Activated T-helper 1 cell treated with anti-CD3 and anti-CD28 coated beads, Interleukin-2, amount 50 U/mL, for 16 hours (primary cell): ENCODE data around the gene LIG4.
"Not testable (repeated sequence)": the region's sequence is repeated elsewhere in the genome, so short reads cannot be mapped to it uniquely, and the experiment has no call there.

Experiments
- DNase-seq, 2 donors: peaks; one replicate each; pipeline ENCODE4 v3.0.0-alpha.2; 2020; ENCODE audit warnings: low read depth in 1 of 2, low spot score in 1 of 2

LIG4 gene

DNA sequence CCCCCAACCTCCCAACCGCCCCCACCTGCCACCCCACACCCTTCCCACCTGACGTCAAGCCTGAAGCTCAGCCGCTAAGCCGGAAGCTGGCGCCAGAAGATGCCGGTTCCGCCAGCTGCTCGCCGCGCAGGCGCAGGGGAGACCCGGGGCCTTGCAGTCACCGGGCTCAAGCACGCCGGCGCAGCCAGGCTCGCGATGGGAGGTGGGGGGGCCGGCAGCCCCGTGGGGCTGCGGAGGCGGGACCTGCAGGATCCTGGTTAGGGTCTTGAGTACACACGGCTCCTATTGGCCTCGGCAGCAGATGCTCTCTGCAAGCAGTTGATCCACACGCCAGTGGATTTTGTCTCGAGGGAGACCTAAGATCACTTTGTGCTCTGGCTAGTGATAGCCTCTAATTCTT, at the start of gene LIG4:
LIG4 (minus strand) TSS at position 101 of the 400 bp plus-strand sequence. CDS start 4,268 bp downstream, outside the sequence.
- DNase-seq = peak; percentile 71 to 83

DNA sequence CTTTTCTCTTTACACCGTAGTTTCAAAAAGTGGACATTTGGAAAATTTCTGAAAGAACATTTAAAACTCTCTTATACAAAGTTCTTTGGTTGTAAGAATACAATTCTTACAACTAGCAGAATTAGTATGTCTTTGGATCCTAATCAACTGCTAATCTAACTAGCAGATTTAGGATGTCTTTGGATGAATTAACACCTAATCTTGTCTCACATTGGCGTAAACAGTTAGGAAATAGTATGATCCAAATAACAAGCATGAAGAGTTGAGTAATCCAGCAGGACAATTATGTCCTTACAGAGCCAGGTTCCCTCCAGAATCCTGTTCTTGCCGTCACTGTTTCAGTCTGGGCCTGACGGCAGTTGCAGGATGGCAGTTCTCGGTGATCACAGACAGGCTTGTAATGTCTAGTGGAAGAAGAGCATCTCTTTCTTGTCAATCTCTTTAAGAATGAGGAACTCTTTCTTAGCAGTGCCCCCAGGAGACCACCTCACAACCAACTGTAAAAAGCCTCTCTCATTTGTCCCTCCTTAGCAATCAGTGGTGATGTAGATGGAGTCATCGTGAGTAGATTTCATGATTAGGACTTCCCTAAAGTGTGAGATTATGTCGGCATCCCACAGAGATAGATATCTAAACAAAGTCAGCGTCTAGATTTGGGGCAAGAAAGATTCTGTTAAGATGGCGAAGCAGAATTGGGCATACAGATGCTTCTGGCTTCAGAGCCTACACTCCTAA, 48.5 kb upstream of the LIG4 start:
- DNase-seq = no peak

DNA sequence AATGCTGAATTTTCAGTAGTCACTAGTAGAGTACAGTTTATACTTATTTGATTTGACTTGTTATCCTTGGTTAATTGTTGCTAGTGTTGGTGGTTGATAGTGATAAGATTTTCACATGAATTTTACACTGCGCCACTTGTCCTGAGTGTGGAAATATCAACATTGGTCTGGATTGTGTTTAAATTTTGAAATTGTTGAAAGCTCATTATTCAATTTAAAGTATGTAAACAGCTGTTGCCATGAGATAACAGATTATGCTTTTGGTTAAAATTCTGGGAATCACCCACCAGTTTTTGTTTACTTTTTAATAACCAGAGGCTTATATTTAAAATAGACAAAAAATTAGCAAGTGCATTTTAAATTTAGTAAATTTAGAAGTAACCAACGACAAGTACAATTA, 41.9 kb upstream of the LIG4 start:
- DNase-seq = no peak

DNA sequence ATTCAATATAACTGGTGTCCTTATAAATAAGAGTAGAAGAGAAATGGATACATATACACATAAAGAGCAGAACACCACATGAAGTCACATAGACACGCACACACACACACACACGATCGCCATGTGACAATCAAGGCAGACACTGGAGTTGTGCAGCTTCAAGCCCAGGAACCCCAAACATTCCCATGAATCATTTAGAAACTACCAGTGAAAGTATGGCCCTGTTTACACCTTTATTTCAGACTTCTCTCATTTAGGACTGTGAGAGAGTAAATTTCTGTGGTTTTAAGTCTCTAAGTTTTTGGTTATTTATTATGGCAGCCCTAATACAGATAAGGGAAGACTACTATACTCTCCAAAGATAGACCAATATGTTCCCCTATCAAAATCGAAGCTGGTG, 33.8 kb upstream of the LIG4 start:
- no peak for DNase-seq

DNA sequence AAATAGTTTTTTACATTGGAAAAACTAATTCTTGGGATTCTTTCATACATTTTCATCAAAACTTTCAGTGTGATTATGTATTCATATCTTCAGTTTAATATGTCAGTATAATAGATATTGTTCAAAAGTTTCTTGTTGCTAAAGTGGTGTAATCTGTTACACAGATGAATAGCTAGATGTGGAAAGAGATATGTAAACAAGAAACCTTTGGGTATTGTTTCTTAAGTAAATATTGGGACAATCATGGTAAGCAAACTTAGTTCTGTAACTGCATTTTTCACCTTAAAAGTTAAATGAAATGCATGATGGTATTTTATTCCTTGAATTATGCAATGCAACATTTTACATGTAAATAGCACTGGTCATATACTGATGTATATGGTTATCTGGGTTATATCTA, 15.0 kb upstream of the LIG4 start:
- no peak for DNase-seq

DNA sequence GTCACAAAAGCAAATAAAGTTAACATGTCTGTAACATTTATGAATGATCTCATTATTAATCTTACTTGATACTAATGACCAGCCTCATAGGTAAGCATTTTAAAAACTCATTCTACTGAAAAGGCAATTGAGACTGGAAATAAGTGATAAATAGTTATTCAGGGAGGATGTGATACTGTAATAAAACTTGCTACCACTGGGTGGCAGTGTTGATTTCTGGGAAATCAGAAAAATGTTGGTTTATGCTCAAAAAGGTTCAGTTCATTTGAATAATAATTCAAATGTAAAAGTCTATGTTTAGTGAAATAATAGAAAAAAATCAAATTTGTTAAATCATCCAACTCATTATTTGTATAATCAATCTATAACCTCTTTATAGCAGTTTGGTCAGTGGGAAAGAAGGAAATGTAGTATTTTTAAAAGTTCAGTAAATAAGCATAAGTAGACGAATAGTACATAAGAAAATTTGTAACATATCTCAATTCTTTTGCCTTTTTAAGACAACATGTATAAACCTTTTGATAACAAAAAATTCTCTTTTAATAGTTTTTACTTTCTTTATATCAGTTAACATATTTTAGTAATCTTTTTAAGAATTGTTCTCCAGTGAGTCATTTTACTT, 12.4 kb upstream of the LIG4 start:
- no peak for DNase-seq

DNA sequence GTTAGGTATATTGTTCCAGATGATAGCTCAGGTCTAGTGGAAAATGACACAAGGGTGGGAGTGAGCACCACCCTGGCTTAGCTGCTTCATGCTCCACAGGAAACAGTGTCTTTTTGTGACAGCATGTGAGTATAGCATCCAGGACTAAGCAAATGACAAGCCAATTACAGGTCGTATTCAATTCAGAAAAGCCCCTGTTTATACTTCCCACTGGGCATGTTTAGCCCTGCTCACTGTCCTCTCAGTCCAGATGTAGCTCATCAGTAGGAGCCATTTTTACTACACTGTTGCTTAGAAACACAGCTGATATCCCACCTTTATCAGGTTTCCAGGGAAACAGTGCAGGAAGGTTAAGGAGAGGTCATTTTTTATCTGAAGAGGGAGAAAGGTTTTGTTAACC, 10.8 kb upstream of the LIG4 start:
- DNase-seq = no peak

DNA sequence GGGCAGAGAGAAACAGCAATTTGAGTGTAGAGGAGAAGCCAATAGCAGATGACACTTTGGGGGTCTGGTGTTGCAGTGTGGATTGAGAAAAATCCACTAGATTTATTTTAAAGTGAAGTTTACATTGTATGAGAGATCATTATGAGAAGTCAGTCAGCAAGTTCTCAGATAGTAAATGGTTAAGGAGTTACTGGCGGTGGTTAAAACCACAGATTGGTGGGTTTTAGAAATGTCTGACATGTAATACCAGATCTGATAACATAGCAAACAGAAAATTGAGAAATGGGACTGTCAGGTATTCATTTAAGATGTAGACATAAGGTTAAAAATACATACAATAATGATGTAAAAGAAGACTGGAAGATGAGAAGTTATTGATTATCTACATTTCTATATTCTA, 10.1 kb upstream of the LIG4 start:
- no peak for DNase-seq

DNA sequence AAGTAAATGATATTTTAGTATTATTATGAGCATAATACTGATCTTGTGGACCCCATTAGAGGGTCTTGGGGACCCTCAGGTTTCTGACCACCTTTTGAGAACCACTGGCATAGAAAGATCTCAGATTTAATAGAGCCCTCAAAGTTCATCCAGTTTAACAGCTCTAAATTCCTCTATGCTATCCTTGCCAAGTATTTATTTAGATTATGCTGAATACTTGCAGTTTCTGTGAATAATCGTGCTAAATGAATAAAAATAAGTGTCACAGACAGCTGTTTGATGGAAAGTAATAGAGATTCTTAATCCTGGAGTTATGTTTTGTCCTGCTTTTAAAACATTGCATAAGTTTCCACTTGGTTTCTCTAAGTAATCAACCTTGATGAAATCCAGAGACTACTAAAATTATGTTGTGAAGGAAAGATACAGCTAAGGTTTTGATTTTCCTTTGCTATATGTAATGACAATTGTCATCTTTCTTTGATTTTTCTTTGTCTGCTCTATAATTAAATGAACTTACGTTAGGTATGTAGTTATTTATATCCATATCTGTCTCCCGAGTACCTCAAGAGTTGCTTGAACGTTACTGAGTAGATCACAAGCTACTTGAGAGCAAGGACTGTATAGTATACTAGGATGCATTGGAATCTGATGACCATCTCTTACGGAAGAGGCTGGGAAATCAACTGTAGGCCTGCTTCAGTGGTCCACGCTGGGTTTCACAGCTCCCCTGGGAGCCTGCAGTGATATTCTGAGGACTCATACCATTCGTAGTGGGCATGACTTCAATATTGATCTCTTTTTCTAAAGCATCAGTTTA, 8.6 kb upstream of the LIG4 start:
- DNase-seq = no peak

DNA sequence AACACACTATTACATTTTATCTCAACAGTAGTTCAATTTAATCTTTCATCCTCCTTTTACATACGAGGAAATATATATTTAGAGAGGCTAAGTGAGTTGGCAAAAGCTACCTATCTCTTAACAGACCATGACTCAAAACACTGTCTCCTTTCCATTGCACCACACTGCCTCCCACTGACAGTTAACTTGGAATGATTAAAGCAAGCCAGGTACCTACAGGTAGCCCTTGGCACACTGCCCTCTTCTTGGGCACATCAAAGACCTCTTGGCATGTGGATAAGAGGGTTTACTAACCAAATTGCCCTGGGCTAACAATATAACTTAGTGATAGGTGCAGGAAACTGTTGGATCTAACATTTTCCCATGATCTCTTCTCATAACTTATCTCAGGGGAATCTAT, 4.7 kb upstream of the LIG4 start:
- DNase-seq = no peak

DNA sequence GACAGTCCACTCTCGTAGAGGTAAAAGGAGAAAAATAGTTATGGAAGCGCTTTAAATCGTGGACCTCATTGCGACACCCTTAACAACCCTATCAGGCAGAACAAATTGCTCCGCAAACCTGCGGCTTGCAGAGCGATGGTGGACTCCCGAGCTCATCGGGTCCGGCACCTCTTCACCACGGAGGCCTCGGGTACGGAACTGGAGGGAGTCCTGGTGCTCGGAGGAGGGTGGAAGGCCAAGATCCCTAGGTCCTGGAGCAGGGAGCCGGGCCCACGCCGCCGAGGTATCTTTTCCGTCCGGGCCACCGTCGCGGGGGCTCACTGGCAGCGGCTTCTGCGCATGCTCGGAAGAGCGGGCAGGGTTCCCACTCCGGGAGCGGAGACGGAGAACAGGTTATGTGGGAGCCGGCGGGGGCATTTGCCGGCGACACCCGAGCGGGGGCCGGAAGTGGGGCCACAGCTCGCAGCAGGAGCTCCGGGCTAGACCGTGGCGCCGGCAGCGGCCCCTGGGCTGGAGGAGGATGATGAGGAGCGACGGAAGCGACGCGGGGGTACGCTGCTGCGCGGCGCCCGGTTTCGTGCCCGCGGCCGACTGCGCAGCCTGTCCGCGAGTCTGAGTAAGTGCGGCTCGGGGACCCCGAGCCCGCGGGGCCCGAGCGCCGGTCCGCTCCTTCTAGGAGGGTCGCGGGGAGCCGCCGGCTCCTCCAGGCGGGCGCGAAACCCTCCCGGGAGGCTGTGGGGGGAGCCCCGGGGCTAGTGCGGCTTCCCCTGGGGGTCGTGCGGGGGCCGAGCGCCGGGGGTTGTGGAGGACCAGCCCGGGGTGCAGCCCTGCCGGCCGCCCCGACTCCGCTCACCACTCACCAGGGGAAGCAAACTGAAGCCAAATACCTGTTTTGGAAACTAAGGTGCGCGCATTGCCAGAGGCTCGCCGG, 3.0 kb upstream of the LIG4 start, which contains the start of gene ABHD13:
ABHD13 (plus strand) TSS at position 349 of the 931 bp plus-strand sequence. CDS start 10,827 bp downstream, outside the sequence.
- peak; percentile 76 to 86 for DNase-seq

DNA sequence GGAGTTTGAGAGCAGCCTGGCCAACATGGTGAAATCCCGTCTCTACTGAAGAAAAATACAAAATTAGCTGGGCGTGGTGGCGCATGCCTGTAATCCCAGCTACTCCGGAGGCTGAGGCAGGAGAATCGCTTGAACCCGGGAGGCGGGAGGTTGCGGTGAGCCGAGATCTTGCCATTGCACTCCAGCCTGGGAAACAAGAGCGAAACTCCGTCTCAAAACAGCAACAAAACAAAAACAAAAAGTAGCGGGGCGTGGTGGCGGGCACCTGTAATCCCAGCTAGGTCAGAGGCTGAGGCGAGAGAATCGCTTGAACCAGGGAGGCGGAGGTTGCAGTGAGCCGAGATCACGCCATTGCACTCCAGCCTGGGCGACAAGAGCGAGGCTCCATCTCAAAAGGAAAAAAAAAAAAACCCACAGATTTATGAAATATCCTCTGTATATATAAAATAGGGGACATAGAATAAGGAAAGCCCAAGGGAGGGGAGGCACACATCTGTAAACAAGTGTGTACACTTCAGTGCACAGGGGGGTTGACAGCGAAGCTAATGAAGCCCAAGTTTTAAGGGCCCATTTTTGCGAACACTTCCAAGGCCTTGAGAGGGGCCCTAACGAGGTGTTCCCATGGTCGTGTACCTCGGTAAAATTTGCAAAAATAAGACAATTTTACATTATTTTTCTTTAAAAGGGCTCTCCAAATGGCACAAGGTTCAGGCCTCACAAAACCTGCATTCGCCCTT, 2.1 kb upstream of the LIG4 start:
- not testable (repeated sequence) for DNase-seq

DNA sequence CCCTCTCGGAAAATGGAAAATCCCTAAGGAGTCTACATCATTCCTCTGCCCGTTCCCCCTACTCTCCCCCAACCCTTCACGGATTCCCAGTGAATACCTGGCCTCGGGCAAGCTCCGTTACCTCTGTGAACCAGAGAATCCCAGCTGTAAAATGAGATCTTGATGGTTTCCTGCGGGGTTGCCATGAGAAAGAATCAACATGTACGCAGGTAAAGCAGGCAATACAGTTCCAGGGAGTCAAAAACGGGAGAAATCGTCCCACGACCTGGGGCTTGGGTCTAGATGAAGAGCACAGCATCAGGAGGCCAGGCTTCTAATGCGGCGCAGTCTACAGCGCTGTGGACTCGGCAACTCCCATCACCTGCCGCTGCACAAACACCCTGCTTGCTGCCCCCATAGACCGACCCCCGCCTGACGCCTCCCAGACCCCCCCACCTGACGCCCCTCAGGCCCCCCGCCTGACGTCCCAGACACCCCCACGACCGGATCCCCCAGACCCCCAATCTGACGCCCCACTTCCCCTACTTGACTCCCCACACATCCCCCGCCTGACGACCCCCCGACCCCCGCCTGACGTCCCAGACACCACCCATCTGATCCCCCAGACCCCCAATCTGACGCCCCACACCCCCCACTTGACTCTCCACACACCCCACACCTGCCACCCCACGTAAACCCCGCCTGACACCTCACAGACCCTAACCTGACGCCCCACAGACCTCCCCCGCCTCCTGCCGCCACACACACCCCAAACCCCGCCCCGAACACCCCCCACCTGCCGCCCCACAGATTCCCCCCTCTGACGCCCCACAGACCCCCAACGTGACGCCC, 680 bp downstream of the LIG4 start:
- no peak for DNase-seq

DNA sequence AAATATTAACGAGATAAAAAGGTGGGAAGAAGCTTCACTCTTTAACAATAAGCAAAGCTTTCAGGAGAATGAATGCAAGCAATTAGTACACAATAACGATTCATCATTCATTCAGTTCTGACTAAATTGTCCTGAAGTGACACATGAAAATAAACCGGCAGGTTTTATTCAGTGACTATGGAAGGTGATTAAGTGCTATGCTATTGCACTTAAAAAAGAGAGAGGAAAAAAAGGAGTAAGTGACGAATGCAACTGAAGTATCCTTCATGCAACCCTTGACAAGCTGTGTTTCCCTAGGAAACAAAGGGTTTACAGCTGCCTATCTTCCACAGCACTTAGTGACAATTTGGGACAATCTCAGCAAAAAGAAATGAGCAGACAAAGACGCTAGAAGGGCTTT, 1.4 kb downstream of the LIG4 start:
- DNase-seq = no peak

DNA sequence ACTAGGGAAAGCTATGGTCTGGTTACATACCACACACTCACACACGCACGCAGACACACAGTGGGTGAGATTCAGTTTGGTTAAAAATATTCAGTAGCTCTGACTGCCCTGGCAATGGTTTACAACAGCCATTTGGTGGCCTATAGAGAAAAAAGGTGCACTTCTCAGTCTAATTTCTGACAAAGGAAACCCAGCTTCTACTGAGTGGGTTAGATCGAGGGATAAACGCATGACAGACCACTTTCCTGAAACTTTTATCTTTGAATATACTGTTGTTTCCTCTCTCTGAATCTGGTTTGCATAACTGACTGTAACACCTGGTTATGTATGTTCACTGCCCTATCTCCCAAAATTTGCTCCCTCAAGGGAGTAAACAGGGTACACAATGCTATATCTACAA, 2.5 kb downstream of the LIG4 start:
- no peak for DNase-seq

DNA sequence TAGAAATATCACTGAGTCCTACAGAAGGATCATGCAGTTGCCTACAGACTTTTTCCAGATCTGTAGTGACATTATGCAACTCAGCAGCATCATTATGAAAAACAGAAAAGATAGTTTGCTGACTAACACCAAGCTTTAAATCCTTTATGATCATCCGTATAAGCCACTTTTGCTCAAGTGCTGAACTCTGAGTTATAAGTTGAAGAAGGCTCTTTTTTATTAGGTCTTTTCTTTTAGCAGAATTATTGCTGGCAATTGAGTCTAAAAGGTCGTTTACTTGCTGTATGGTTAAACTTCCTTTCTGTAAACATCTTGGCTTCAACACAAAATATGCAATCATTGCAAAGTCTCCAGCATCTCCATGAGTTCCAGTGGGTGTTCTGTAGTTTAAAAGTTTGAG, 4.8 kb downstream of the LIG4 start:
- no peak for DNase-seq

DNA sequence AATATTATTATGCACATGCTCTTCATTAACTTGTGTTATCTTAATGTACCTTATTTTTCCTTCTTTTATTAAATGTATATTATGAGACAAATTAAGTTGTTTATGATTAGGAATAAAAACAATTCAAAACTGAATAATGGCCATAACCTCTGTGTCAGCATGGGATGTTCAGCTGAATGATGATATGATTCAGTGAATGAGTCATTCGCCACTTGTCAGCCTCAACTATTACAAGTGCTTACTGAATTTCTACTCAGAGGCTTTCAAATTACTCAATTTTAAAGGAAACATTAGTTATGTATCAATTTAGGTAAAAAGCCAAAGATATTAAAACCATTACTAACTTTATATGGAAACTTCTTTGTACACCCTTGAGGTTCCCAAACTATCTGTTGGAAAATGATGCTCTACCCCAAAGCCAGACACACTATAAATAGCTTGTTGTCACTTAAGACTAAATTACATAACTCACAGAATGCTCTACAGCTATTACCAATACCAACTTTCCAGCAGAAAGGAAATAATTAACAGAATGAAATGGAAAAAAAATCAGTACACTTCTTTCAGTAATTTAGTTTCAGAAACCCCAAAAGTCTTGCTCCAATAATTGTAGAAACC, 14.4 kb downstream of the LIG4 start:
- DNase-seq = no peak

DNA sequence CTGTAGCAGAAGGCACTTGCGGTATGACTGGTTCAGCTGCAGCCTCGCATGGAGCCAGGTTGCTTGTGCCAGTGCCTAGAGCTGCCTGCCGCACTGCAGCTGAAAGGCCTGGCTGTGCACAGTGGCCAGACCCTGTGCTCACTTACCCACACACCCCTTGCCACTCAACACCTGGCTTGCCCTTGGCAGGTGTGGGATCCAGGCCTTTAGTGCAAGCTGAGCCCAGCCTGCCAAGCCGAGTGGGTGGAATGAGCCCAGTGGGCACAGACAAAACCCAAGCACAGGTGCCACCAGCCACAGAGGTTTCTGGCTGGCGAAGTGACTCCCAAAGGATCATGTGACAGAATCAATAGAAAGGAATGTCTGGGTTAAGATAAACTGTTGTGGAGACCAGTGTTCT, 19.5 kb downstream of the LIG4 start:
- DNase-seq = no peak

DNA sequence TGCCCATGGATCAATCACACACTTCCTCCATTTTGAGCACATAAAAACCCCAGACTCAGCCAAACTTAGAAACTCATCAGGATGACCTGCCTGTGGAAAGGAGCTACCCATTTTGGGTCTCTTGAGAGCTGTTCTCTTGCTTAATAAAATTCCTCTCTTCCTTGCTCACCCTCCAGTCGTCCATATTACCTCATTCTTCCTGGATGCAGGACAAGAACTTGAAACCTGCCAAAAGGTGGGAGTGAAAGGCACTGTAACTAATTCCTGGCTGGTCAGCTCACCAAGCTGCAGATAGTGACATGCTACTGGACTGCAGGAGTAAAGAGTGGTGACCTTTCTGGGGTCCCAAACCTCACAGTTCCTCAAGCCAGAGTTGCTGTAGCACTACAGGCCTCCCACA, 20.2 kb downstream of the LIG4 start:
- DNase-seq = no peak
